Sigmoid colon (tissue), 7 donors: Measurements from ENCODE around the gene KRT74. TPM values are rescaled to one million over a fixed set of nuclear protein-coding genes. Genes with fewer than 3 reads are reported as not detected.

Experiments
- DNase-seq: peaks from one replicate; pipeline ENCODE4 v3.0.0-alpha.2; 2019
- H3K27ac ChIP-seq, 4 donors: fragments of 200-600 bp; sonication (generic); one replicate each; pipeline ENCODE4 v1.5.1; 2016 to 2019; ENCODE audit warnings: mild to moderate bottlenecking in 1 of 4
- H3K27me3 ChIP-seq, 3 donors: fragments of 200-600 bp; sonication (generic); one replicate each; pipeline ENCODE4 v1.5.1; 2019; ENCODE audit warnings: mild to moderate bottlenecking in 1 of 3
- H3K36me3 ChIP-seq, 4 donors: fragments of 200-600 bp; sonication (generic); one replicate each; pipeline ENCODE4 v1.5.1; 2016 to 2019
- H3K4me1 ChIP-seq, 4 donors: fragments of 200-600 bp; sonication (generic); one replicate each; pipeline ENCODE4 v1.5.1; 2017 to 2019
- H3K4me3 ChIP-seq, 4 donors: fragments of 200-600 bp; sonication (generic); one replicate each; pipeline ENCODE4 v1.5.1; 2017 to 2019; ENCODE audit warnings: mild to moderate bottlenecking in 2 of 4, moderate library complexity in 1 of 4
- H3K9me3 ChIP-seq, 4 donors: fragments of 200-600 bp in 3 of 4; sonication (generic) in 3 of 4; one replicate each; pipeline versions ENCODE4 v1.5.1 to v1.6.1; 2013 to 2019
- CTCF ChIP-seq, 4 experiments: fragments of 450-650 bp in 3 of 4; fragments of 200-600 bp in 1 of 4; IDR thresholded peaks; one replicate each; pipeline ENCODE4 v1.5.1; 2016 to 2019; ENCODE audit warnings: antibody characterized with exemption in 4 of 4, mild to moderate bottlenecking in 3 of 4, moderate library complexity in 2 of 4
- EP300 ChIP-seq, 4 donors: sonication (generic); formaldehyde crosslinking; IDR thresholded peaks; one replicate each; pipeline ENCODE4 v1.6.1; 2017; ENCODE audit warnings: antibody characterized with exemption in 4 of 4
- POLR2A ChIP-seq, 2 donors: fragments of 450-650 bp; IDR thresholded peaks; one replicate each; pipeline ENCODE4 v1.6.1; 2016; ENCODE audit warnings: antibody characterized with exemption in 2 of 2, mild to moderate bottlenecking in 2 of 2, moderate library complexity in 2 of 2
- POLR2AphosphoS5 ChIP-seq, 4 donors: sonication (generic); formaldehyde crosslinking; IDR thresholded peaks; one replicate each; pipeline ENCODE4 v1.6.1; 2017; ENCODE audit warnings: antibody characterized with exemption in 4 of 4
- WGBS, 2 donors: extraction: QIAGEN DNeasy Blood & Tissue Kit; methylation state at CpG; one replicate each; pipeline ENCODE4 v1.1.7; 2013; 5-methylcytosine and 5-hydroxymethylcytosine counted together
- intact Hi-C: fragments of 100-400 bp; cut with DNase I; formaldehyde crosslinking; loops from one replicate; pipeline ENCODE4 v1.15.1; 2023
- polyA plus RNA-seq, 3 donors: library from polyadenylated mRNA; stranded (reverse); fragments of 200-250 nt; gene quantifications; one replicate each; pipeline ENCODE4 v1.2.3, GENCODE V29; 2013
- total RNA-seq, 4 donors: library from RNA; depleted of rRNA; stranded (reverse); fragments of >200 nt; gene quantifications; one replicate each; pipeline ENCODE4 v1.1.0, GENCODE V29; 2016
- donor health status: healthy with polysubstance abuse.
- donor health status: Bipolar disorder and iron deficiency.
- donor health status: healthy.

The KRT74 gene
- total and polyA plus RNA-seq, 7 donors = not detected

GRCh38 chr12:52604859-52605258 is 31.2 kb upstream of the KRT74 start:
- TF ChIP-seq POLR2AphosphoS5 (IDR thresholded peaks at IDR 0.05) (no peak), POLR2A (IDR thresholded peaks at IDR 0.05) (no peak), CTCF (IDR thresholded peaks at IDR 0.05) (no peak), EP300 (IDR thresholded peaks at IDR 0.05) (no peak)
- intact Hi-C loops = no loop called here
- H3K36me3 ChIP-seq = no peaks in the 10 kb centered on the region
- no peaks in the 10 kb centered on the region for H3K4me1 ChIP-seq
- H3K9me3 ChIP-seq = no peaks in the 10 kb centered on the region
- DNase-seq = no peak
- H3K4me3 ChIP-seq = no peak overlapping the region
- no peak overlapping the region for H3K27ac ChIP-seq
- H3K27me3 ChIP-seq = peaks cover 9 to 42% (median 24%) of the 10 kb centered on the region in 3 donors

GRCh38 chr12:52603314-52603713 is 29.7 kb upstream of the KRT74 start:
- DNase-seq = no peak
- no peak for TF ChIP-seq CTCF (IDR thresholded peaks at IDR 0.05)
- TF ChIP-seq EP300 (IDR thresholded peaks at IDR 0.05) = no peak
- no peak for TF ChIP-seq POLR2A (IDR thresholded peaks at IDR 0.05)
- TF ChIP-seq POLR2AphosphoS5 (IDR thresholded peaks at IDR 0.05) = no peak
- WGBS, 2 donors = 80 to 93% methylated on average over 2 of the region's 2 CpGs
- H3K4me1 ChIP-seq = no peaks in the 10 kb centered on the region
- no peaks in the 10 kb centered on the region for H3K9me3 ChIP-seq
- H3K36me3 ChIP-seq = no peaks in the 10 kb centered on the region
- no peak overlapping the region for H3K27ac ChIP-seq
- H3K27me3 ChIP-seq = peaks cover 9 to 41% (median 24%) of the 10 kb centered on the region in 3 donors
- no peak overlapping the region for H3K4me3 ChIP-seq
- intact Hi-C loops = no loop called here

- TF ChIP-seq EP300 (IDR thresholded peaks at IDR 0.05) (no peak), POLR2A (IDR thresholded peaks at IDR 0.05) (no peak), CTCF (IDR thresholded peaks at IDR 0.05) (no peak), POLR2AphosphoS5 (IDR thresholded peaks at IDR 0.05) (no peak)
- 83 to 90% methylated on average over 5 of the region's 5 CpGs for WGBS, 2 donors
- intact Hi-C loops = no loop called here
- Histone ChIP-seq H3K4me1 (no peaks in the 10 kb centered on the region), H3K4me3 (no peak overlapping the region), H3K27ac (no peak overlapping the region), H3K36me3 (no peaks in the 10 kb centered on the region), H3K9me3 (no peaks in the 10 kb centered on the region), H3K27me3 (peaks cover 9 to 41% (median 24%) of the 10 kb centered on the region in 3 donors)
- DNase-seq = no peak
Observed at GRCh38 chr12:52602552-52602951, 28.9 kb upstream of the KRT74 start.

GRCh38 chr12:52601671-52602070 is 28.0 kb upstream of the KRT74 start:
- H3K9me3 ChIP-seq = no peaks in the 10 kb centered on the region
- H3K27ac ChIP-seq = no peak overlapping the region
- intact Hi-C loops = no loop called here
- TF ChIP-seq CTCF (IDR thresholded peaks at IDR 0.05) (no peak), EP300 (IDR thresholded peaks at IDR 0.05) (no peak), POLR2A (IDR thresholded peaks at IDR 0.05) (no peak), POLR2AphosphoS5 (IDR thresholded peaks at IDR 0.05) (no peak)
- H3K4me3 ChIP-seq = no peak overlapping the region
- no peaks in the 10 kb centered on the region for H3K4me1 ChIP-seq
- 58 to 62% methylated on average over 4 of the region's 4 CpGs for WGBS, 2 donors
- no peaks in the 10 kb centered on the region for H3K36me3 ChIP-seq
- no peak for DNase-seq
- H3K27me3 ChIP-seq = peaks cover 9 to 41% (median 24%) of the 10 kb centered on the region in 3 donors

GRCh38 chr12:52600941-52601481 is 27.4 kb upstream of the KRT74 start, which contains the start of gene KRT72:
TSS of gene KRT72 (minus strand) at chr12:52601463. CDS start at chr12:52601452, 11 bp downstream.
- peaks cover 9 to 41% (median 24%) of the 10 kb centered on the region in 3 donors for H3K27me3 ChIP-seq
- H3K27ac ChIP-seq = no peak within 1 kb of the TSS
- H3K9me3 ChIP-seq = no peaks in the 10 kb centered on the region
- DNase-seq = no peak
- intact Hi-C loops = no loop called here
- TF ChIP-seq POLR2AphosphoS5 (IDR thresholded peaks at IDR 0.05) (no peak), EP300 (IDR thresholded peaks at IDR 0.05) (no peak), CTCF (IDR thresholded peaks at IDR 0.05) (no peak), POLR2A (IDR thresholded peaks at IDR 0.05) (no peak)
- H3K4me3 ChIP-seq = no peak within 1 kb of the TSS
- no peaks in the 10 kb centered on the region for H3K4me1 ChIP-seq
- WGBS, 2 donors = 37 to 46% methylated on average over 48 of the region's 48 CpGs
- no peaks in the 10 kb centered on the region for H3K36me3 ChIP-seq
